Trophoblast cell (in vitro differentiated cells and primary cell): Measurements from ENCODE around the gene TRIM7.

ENCODE experiments used
- DNase-seq, 2 donors: peaks; one replicate each; pipeline ENCODE4 v3.0.0-alpha.2; 2016
- H2AFZ ChIP-seq: 2 replicates; pipeline ENCODE4 v1.6.1; 2013; ENCODE audit warnings: low read length, moderate library complexity, mild to moderate bottlenecking; ENCODE audit not compliant: insufficient read depth, poor library complexity
- H2AK5ac ChIP-seq: 2 replicates; pipeline ENCODE4 v1.6.1; 2013; ENCODE audit warnings: mild to moderate bottlenecking, low read length
- H2BK120ac ChIP-seq: 2 replicates; pipeline ENCODE4 v1.6.1; 2013; ENCODE audit warnings: low read length, mild to moderate bottlenecking, moderate library complexity; ENCODE audit not compliant: insufficient read depth, poor library complexity
- H2BK12ac ChIP-seq: 2 replicates; pipeline ENCODE4 v1.6.1; 2013; ENCODE audit warnings: mild to moderate bottlenecking, low read length, moderate library complexity
- H2BK5ac ChIP-seq: 2 replicates; pipeline ENCODE4 v1.6.1; 2013; ENCODE audit warnings: low read length, low read depth, moderate library complexity, mild to moderate bottlenecking; ENCODE audit not compliant: poor library complexity
- H3K14ac ChIP-seq: 2 replicates; pipeline ENCODE4 v1.6.1; 2013; ENCODE audit warnings: mild to moderate bottlenecking, low read length
- H3K18ac ChIP-seq: 2 replicates; pipeline ENCODE4 v1.6.1; 2013; ENCODE audit warnings: mild to moderate bottlenecking, low read length
- H3K23ac ChIP-seq: 2 replicates; pipeline ENCODE4 v1.6.1; 2013; ENCODE audit warnings: low read length
- H3K27ac ChIP-seq: 2 replicates; pipeline ENCODE4 v1.5.1; 2013; ENCODE audit warnings: low read depth, mild to moderate bottlenecking, inconsistent platforms, low read length, moderate library complexity
- H3K27me3 ChIP-seq: 2 replicates; pipeline ENCODE4 v1.6.1; 2013; ENCODE audit warnings: inconsistent platforms, mild to moderate bottlenecking, low read length, moderate library complexity; ENCODE audit not compliant: insufficient read depth
- H3K36me3 ChIP-seq, 2 experiments: 1 replicate in 1 of 2; 2 replicates in 1 of 2; pipeline ENCODE4 v1.6.1; 2013; ENCODE audit warnings: low read length in 2 of 2, mild to moderate bottlenecking in 2 of 2, moderate library complexity in 1 of 2; ENCODE audit not compliant: insufficient read depth in 2 of 2, control insufficient read depth in 1 of 2
- H3K4ac ChIP-seq: 2 replicates; pipeline ENCODE4 v1.6.1; 2013; ENCODE audit warnings: low read depth, mild to moderate bottlenecking, low read length, moderate library complexity
- H3K4me1 ChIP-seq, 2 experiments: 1 replicate in 1 of 2; 2 replicates in 1 of 2; pipeline ENCODE4 v1.6.1; 2013; ENCODE audit warnings: low read length in 2 of 2, mild to moderate bottlenecking in 2 of 2, moderate library complexity in 1 of 2; ENCODE audit not compliant: insufficient read depth in 2 of 2, control insufficient read depth in 1 of 2
- H3K4me2 ChIP-seq: 2 replicates; pipeline ENCODE4 v1.6.1; 2013; ENCODE audit warnings: inconsistent platforms, mild to moderate bottlenecking, low read length, moderate library complexity
- H3K4me3 ChIP-seq: 2 replicates; pipeline ENCODE4 v1.5.1; 2013; ENCODE audit warnings: mild to moderate bottlenecking, low read depth, low read length, inconsistent platforms
- H3K79me1 ChIP-seq: one replicate; pipeline ENCODE4 v1.6.1; 2013; ENCODE audit warnings: low read length
- H3K79me2 ChIP-seq: 2 replicates; pipeline ENCODE4 v1.6.1; 2013; ENCODE audit warnings: low read length, mild to moderate bottlenecking; ENCODE audit not compliant: control insufficient read depth, insufficient read depth, poor library complexity
- H3K9ac ChIP-seq: 2 replicates; pipeline ENCODE4 v1.6.1; 2013; ENCODE audit warnings: mild to moderate bottlenecking, low read length
- H3K9me3 ChIP-seq: 2 replicates; pipeline ENCODE4 v1.6.1; 2013; ENCODE audit warnings: low read depth, mild to moderate bottlenecking, control low read depth, inconsistent platforms, low read length; ENCODE audit not compliant: insufficient read depth
- H4K12ac ChIP-seq: 2 replicates; pipeline ENCODE4 v1.6.1; 2013; ENCODE audit warnings: low read depth, mild to moderate bottlenecking, low read length, moderate library complexity
- H4K8ac ChIP-seq: 2 replicates; pipeline ENCODE4 v1.6.1; 2013; ENCODE audit warnings: low read depth, mild to moderate bottlenecking, low read length, moderate library complexity
- H4K91ac ChIP-seq: one replicate; pipeline ENCODE4 v1.6.1; 2013; ENCODE audit warnings: low read depth, mild to moderate bottlenecking, low read length, moderate library complexity
- WGBS: extraction: QIAGEN DNeasy Blood & Tissue Kit; methylation state at CpG from one replicate; pipeline ENCODE4 v1.1.7; 2013; ENCODE audit warnings: missing lambda C conversion rate; ENCODE audit not compliant: insufficient read length, insufficient coverage; ENCODE audit errors: extremely low coverage; 5-methylcytosine and 5-hydroxymethylcytosine counted together

Gene TRIM7

DNA sequence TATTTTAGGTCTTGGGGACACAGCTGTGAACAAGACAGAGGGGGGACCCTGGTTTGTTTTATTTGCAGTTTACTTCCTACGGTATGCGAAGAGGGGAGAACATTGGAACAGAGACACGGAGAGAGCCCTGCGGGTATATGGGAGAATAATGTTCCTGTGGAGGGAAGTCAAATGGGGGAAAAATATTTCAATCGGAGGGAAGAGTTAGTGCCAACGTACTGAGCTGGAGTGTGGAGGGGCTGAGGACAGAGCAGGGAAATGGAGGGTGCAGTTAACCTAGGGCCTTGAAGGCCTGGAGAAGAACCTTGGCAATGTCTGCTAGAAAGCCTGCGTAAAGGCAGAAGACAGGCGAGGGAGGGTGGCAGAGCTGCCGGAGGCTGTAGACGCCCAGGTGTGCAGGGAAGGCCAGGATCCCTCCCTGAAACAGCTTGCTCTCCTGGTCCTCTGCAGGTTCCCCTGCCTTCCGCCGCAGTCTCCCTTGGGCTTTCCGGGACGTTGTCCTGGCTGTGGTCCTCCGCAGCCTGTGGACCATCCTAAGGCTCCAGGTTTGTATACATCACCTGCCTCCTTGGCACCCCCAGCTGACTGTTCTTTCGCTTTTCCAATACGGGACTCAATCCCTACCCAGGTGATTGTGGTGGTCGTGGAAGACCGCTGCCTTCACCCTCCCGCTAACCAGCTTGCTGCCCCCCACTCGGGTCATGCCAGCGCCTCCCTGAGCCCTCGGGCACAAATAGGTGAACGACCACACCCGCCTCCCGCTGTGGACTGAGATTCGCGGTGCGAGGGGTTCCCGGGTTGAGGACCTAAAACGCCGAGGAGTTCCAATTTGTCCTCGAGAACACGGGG is 40.7 kb upstream of the TRIM7 start:
- Histone ChIP-seq H3K14ac (peak overlapping the region; percentile 99), H2BK120ac (peak overlapping the region; percentile 92), H2AK5ac (peak overlapping the region; percentile 99), H2BK5ac (peak overlapping the region; percentile 75), H3K9me3 (peaks cover 1% of the 10 kb centered on the region), H3K4me2 (peak overlapping the region; percentile 67), H3K23ac (no peak overlapping the region), H3K27ac (peak overlapping the region; percentile 29), H3K79me1 (peaks cover 31% of the 10 kb centered on the region), H3K18ac (peak overlapping the region; percentile 83), H4K91ac (peak overlapping the region; percentile 98), H4K8ac (peak overlapping the region; percentile 90), H3K9ac (peak overlapping the region; percentile 36), H3K4me1 (peaks cover 12 to 29% of the 10 kb centered on the region in 2 experiments), H3K79me2 (peaks cover 52% of the 10 kb centered on the region), H3K4me3 (peak overlapping the region; percentile 61), H3K4ac (peak overlapping the region; percentile 98), H2BK12ac (peak overlapping the region; percentile 47), H4K12ac (peak overlapping the region; percentile 90), H3K36me3 (peaks cover 21 to 22% of the 10 kb centered on the region in 2 experiments), H3K27me3 (no peaks in the 10 kb centered on the region), H2AFZ (peak overlapping the region; percentile 81)
- no CpG with 5 or more reads among the region's 34 CpGs for WGBS
- no peak for DNase-seq

DNA sequence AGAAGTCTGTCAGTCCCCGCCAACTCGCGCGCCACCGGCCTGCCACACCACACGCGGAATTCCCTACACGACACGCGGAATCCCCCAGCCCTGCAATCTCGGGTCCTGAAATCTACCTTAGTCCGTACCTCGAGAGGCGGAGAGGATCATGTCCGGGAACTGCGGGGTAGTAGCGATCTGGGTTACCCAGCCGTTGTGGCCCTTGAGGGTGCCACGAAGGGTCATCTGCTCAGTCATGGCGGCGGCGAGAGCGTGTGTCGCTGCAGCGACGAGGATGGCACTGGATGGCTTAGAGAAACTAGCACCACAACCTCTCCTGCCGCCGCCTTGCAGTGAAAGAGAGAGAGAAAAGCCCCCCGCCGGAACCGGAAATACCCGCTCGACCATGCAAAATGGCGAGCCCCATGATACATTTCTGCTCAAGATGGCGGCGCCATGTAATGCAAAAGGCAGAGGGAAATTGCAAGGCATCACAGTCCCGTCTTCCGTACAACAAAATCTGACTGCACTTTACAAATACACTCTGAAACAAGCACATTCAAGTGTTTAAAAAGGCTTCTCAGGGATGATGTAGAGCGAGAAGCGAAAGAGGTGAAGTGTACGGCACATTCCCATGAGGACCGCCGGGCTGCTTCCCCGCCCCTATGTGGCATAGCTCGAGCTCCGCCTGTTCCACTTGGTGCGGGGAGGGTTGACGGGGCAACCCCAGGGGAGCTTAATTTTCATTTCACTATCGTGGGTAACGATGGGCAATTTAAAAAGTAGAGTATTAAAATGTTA is 38.8 kb upstream of the TRIM7 start, which contains the start of gene RACK1:
TSS of gene RACK1 (minus strand) at position 343 of the 780 bp plus-strand sequence. CDS start at position 237, 106 bp downstream.
- Histone ChIP-seq H3K9me3 (peaks cover 1% of the 10 kb centered on the region), H3K9ac (peak within 1 kb of the TSS; percentile 96), H2BK12ac (no peak within 1 kb of the TSS), H3K4me1 (peaks cover 12 to 24% of the 10 kb centered on the region in 2 experiments), H3K4me3 (peak within 1 kb of the TSS; percentile 97), H3K36me3 (peaks cover 37 to 38% of the 10 kb centered on the region in 2 experiments), H3K18ac (peak within 1 kb of the TSS; percentile 92), H2AK5ac (peak within 1 kb of the TSS; percentile 94), H3K27me3 (no peaks in the 10 kb centered on the region), H3K27ac (peak within 1 kb of the TSS; percentile 94), H4K91ac (peak within 1 kb of the TSS; percentile 87), H2BK5ac (peak within 1 kb of the TSS; percentile 66), H3K4me2 (peak within 1 kb of the TSS; percentile 93), H3K23ac (no peak within 1 kb of the TSS), H2BK120ac (peak within 1 kb of the TSS; percentile 59), H3K4ac (peak within 1 kb of the TSS; percentile 95), H4K8ac (peak within 1 kb of the TSS; percentile 91), H3K14ac (peak within 1 kb of the TSS; percentile 89), H3K79me1 (peaks cover 31% of the 10 kb centered on the region), H4K12ac (peak within 1 kb of the TSS; percentile 94), H3K79me2 (peaks cover 45% of the 10 kb centered on the region), H2AFZ (peak within 1 kb of the TSS; percentile 57)
- DNase-seq: peak; percentile 88 to 95
- WGBS: no CpG with 5 or more reads among the region's 50 CpGs

DNA sequence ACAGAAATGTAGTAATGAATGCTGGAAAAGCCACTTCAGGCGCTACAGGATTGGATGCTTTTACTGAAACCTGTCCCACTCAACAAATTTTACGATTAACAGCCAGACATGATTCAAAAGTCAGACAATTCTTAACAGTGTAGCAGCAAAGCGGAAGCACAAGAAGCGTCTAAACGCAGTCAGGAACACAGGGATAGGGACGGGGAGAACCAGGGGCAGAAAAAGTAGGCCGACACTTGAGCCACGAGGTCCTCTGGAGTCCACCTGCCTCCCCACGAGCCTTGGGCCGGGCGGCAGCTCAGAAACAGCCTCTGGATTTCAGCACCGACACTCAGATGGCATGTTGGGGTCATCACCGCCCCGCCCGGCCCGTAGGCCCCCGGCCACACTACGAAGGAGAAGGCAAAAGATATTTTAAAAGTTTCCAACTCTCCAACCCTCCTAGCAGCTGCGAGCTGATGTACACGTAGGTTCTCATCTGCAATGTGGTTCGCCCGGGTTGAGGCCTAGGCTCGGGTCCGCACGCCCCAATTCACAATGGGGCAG is 38.1 kb upstream of the TRIM7 start:
- Histone ChIP-seq H4K91ac (peak overlapping the region; percentile 87), H3K27ac (peak overlapping the region; percentile 94), H3K9me3 (peaks cover 1% of the 10 kb centered on the region), H2BK5ac (peak overlapping the region; percentile 66), H2BK120ac (peak overlapping the region; percentile 40), H3K4me2 (peak overlapping the region; percentile 93), H3K79me2 (peaks cover 41% of the 10 kb centered on the region), H3K36me3 (peaks cover 40 to 43% of the 10 kb centered on the region in 2 experiments), H2AK5ac (peak overlapping the region; percentile 86), H3K4ac (peak overlapping the region; percentile 95), H3K4me1 (peaks cover 9 to 20% of the 10 kb centered on the region in 2 experiments), H2BK12ac (no peak overlapping the region), H3K27me3 (no peaks in the 10 kb centered on the region), H3K23ac (no peak overlapping the region), H3K14ac (peak overlapping the region; percentile 89), H3K18ac (peak overlapping the region; percentile 92), H4K12ac (peak overlapping the region; percentile 94), H4K8ac (peak overlapping the region; percentile 64), H2AFZ (peak overlapping the region; percentile 28), H3K4me3 (peak overlapping the region; percentile 97), H3K9ac (peak overlapping the region; percentile 96), H3K79me1 (peaks cover 31% of the 10 kb centered on the region)
- DNase-seq: no peak
- WGBS: no CpG with 5 or more reads among the region's 25 CpGs

DNA sequence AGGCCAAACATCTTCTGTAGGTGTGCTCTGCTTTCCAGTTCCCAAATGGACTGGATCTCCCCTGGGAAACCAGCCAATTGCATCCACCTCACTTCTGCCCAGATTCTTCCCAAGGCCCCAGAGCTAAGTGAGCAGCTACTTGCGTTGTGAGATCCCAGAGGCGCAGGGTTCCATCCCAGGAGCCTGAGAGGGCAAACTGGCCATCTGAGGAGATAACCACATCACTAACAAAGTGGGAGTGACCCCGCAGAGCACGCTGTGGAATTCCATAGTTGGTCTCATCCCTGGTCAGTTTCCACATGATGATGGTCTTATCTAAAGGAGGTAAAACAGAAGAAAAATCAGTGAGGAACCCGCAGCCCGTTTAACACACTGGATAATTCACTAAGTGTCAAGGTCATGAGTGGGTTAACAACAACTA is 37.0 kb upstream of the TRIM7 start:
- Histone ChIP-seq H2AFZ (no peak overlapping the region), H2BK5ac (no peak overlapping the region), H3K4me2 (peak overlapping the region; percentile 93), H3K27me3 (no peaks in the 10 kb centered on the region), H3K4me1 (peaks cover 7 to 16% of the 10 kb centered on the region in 2 experiments), H2BK120ac (no peak overlapping the region), H3K79me1 (peaks cover 25% of the 10 kb centered on the region), H2BK12ac (no peak overlapping the region), H2AK5ac (no peak overlapping the region), H3K79me2 (peaks cover 33% of the 10 kb centered on the region), H3K18ac (no peak overlapping the region), H3K9ac (peak overlapping the region; percentile 51), H3K14ac (no peak overlapping the region), H3K23ac (no peak overlapping the region), H3K36me3 (peaks cover 49 to 53% of the 10 kb centered on the region in 2 experiments), H4K8ac (no peak overlapping the region), H4K12ac (no peak overlapping the region), H3K4me3 (no peak overlapping the region), H3K9me3 (peaks cover 1% of the 10 kb centered on the region), H4K91ac (no peak overlapping the region), H3K4ac (peak overlapping the region; percentile 95), H3K27ac (no peak overlapping the region)
- DNase-seq: no peak
- no CpG with 5 or more reads among the region's 6 CpGs for WGBS
